C4-2B (cell line): ENCODE data around the gene TSPEAR.

Experiments used
- H3K27ac ChIP-seq: fragments of 450-650 bp; 2 replicates; pipeline ENCODE4 v1.5.1; 2017
- ZFX ChIP-seq: fragments of 450-650 bp; IDR thresholded peaks from 2 replicates; pipeline ENCODE4 v1.6.1; 2017
- TF ChIP-seq, protein P1 (sequence below): fragments of 450-650 bp; conservative IDR thresholded peaks from 2 replicates; pipeline ENCODE4 v1.5.1; 2017; ENCODE audit warnings: mild to moderate bottlenecking

The TSPEAR gene

DNA sequence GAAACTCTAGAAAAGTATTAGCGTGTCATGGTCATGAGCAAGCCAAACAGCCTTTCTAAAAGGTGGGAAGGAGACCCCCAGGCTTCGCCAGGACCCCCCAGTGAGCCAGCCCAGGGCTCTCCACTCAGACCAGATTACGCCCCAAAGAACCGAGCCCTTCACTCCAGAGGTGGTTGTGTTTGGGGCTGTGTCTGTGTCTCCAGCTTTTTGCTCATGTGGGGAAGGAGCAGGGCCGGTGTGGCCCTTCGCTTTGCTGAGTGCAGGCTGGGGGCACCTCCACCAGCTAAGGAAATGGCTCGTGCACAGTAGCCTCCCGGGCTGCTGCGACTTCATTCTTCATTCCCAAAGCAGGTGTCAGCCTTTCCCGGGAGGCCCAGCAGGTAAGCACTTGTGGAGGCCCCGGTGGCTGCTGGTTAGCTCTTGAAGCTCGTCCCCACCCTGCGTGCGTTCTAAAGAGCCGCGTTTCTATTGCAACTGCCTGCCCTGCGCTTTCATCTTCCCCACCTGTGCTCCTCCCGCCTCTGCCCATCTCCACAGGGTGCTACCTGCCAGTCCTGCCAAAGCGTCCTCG lies 531 bp downstream of the TSPEAR start:
- TF ChIP-seq ZFX = no peak
- TF ChIP-seq, protein P1, sequence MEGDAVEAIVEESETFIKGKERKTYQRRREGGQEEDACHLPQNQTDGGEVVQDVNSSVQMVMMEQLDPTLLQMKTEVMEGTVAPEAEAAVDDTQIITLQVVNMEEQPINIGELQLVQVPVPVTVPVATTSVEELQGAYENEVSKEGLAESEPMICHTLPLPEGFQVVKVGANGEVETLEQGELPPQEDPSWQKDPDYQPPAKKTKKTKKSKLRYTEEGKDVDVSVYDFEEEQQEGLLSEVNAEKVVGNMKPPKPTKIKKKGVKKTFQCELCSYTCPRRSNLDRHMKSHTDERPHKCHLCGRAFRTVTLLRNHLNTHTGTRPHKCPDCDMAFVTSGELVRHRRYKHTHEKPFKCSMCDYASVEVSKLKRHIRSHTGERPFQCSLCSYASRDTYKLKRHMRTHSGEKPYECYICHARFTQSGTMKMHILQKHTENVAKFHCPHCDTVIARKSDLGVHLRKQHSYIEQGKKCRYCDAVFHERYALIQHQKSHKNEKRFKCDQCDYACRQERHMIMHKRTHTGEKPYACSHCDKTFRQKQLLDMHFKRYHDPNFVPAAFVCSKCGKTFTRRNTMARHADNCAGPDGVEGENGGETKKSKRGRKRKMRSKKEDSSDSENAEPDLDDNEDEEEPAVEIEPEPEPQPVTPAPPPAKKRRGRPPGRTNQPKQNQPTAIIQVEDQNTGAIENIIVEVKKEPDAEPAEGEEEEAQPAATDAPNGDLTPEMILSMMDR = no peak
- no peak overlapping the region; the same call in 1 of the 2 replicates for H3K27ac ChIP-seq

DNA sequence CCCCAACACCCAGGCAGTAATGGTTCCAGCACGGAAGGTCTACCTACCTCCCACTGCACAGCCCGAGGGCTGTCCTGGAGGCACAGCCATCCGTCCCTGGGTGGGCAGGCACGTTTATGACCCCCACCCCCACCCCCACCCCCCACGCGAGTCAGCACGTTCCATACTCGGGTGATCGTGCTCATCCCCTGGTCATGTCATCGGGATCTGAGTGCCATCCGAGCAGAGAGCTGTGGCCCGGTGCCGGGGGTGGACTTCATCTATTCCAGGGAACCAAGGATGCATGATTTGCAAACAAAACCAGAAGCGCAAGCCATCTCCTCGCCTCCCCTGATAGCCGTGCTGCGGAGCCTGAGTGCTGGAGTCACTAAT lies 1.1 kb downstream of the TSPEAR start:
- TF ChIP-seq, protein P1 = no peak
- no peak overlapping the region for H3K27ac ChIP-seq

DNA sequence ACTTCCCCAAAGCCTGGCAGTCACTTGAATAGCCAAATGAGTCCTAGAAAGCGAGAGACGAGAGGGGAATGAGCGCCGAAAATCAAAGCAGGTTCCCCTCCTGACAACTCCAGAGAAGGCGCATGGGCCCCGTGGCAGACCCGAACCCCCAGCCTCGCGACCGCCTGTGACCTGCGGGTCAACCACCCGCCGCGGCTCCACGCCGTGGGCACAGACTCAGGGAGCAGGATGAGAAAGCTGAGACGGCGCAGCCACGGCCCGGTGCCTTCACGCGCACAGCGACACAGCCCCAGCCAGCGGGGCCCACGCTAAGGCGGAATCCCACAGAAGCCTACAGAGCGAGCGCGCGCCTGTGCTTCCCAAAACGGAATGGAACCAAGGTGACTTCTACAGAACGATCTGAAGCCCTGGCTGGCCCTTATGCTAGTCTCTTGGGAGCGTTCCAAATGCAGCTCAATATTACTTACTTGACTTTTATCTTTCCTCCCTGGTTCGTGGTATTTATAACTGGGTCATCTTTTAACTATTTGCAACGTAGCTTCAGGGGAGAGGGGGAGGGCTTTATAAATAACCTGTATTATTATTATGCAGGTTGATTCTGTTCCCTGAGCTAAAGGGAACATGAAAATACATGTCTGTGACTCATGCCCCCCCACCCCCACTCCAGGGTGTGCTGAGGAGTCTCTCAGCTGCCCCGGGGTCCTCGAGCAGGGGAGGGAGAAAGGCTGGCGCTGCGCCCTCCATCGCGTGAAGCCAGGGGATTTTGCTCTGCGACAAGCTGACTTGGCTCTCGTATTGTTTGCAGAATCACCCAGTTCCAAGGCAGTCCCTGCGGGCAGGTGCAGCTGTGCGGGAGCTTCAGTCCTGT lies 1.7 kb downstream of the TSPEAR start:
- TF ChIP-seq ZFX = no peak
- TF ChIP-seq, protein P1 = no peak
- no peak overlapping the region; the same call in 1 of the 2 replicates for H3K27ac ChIP-seq

DNA sequence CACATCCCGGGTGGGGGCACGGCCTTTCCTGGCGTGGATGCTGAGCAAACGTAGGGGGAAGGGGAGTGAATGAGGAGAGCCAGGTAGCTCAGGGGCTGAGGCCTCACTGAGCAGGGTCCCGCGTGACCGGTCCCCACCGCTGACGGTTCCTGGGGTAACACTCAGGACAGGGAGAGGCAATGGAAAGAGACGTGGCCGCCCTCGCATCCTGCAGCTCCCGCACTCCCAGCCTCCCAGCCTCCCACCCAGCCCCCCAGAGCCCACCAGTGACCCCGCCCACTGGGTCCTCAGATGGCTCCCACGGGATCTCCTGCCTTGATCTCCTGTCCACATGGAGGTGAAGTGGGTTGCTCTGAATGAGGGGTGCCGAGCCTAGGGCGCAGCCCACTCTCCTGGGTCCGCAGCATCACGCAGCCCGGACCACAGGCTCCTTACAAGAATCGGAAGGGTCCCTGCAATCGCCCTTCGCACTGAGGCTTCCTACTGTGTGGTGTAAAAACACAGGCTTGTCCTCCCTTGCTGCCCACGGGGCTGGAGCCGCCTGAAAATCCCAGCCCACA lies 2.4 kb downstream of the TSPEAR start:
- no peak overlapping the region; the same call in 1 of the 2 replicates for H3K27ac ChIP-seq
- TF ChIP-seq, protein P1 = no peak
- no peak for TF ChIP-seq ZFX

DNA sequence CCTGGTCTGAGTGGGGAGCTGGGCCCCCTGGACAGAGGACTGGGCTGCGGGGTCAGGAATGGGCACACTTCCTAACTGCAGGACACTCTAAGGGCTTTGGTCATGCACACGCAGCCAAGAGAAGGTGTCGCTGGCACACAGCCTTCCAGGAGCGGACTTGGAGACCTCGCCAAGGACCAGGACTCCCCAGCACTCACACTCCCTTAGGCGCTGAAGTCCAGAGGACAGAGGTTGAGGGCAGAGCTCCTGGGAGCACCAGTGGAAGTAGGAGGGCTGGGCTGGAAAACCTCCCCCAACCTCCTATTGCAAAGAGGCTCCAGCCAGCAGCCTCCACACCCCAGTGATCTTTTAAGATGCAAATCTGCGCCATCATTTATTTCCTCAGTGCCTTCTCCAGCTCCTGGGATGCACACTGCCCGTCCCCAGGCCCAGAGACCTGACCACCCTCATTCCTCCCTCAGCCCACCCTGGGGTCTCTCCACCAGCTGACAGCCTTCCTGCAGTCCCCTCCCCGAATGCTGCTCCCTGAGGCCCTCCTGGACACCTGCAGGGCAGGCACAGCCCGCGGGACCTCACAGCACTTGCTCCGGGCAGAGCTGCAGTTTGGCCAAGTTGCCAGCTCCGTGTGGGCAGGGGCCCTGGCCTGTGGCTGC lies 3.0 kb downstream of the TSPEAR start:
- no peak for TF ChIP-seq ZFX
- TF ChIP-seq, protein P1 = no peak

DNA sequence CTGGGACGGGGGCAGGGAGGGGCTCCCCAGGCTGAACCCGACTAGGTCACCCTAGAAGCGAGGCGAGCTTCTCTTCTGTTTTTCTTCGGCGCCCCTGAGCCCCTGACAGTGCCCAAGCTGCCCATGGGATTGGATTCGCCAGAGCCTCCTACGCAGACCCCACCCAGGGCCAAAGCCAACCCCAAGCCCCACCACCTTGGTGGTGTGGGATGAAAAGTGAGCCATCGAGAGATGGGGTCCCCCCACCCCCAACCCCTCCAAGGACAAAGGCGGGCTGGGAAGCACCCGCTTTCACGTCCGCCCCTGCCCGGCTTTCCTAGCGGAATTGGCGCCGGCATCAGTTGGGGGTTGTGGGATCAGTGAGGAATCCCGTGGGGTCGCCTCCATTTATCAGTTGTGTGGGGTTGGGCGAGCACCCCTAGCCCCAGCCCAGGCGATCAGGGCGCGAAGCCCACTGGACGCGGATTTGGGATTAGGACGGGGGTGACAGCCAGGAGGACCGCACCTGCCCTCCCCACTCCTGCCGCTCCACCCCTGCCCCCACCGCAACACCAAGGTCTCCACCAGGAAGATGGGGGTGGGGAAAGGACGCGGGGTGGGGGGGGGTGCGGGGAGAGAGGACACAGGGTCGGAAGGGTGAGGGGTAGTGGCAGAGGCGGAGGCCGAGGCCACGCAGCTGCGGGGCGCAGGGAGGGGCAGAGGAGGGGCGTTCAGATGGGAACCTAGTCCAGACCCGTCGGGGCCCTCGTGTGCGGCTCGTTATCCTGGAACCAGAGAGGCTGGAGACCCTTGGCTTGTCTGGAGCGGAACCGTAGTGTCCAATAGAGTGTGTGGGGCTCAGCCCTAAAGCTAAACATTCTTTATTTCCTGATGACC lies 4.4 kb downstream of the TSPEAR start:
- H3K27ac ChIP-seq = no peak overlapping the region
- TF ChIP-seq, protein P1 = no peak
- no peak for TF ChIP-seq ZFX

More for the DNA sequence above, 3.0 kb downstream of the TSPEAR start:
- H3K27ac ChIP-seq = no peak overlapping the region
